T-helper 1 cell treated with Interleukin-12 subunit alpha and Interleukin-12 subunit beta and Interleukin-4 antibody, amounts not matched to agents 30 μg/mL and 1 μg/mL, for 36 hours (primary cell): ENCODE measurements around the gene SMC1A.
"Not testable (repeated sequence)": the region's sequence is repeated elsewhere in the genome, so short reads cannot be mapped to it uniquely, and the experiment has no call there.

Experiments
- H3K27ac Mint-ChIP-seq: one replicate; pipeline ENCODE4 v1.8.0; 2021; ENCODE audit warnings: mild to moderate bottlenecking, mixed read lengths
- H3K27me3 Mint-ChIP-seq: one replicate; pipeline ENCODE4 v1.8.0; 2021; ENCODE audit warnings: low read depth, mixed read lengths
- H3K36me3 Mint-ChIP-seq: one replicate; pipeline ENCODE4 v1.8.0; 2021; ENCODE audit warnings: low read depth, mixed read lengths
- H3K4me1 Mint-ChIP-seq: one replicate; pipeline ENCODE4 v1.8.0; 2021; ENCODE audit warnings: low read depth, mixed read lengths
- H3K4me3 Mint-ChIP-seq: one replicate; pipeline ENCODE4 v1.8.0; 2021; ENCODE audit warnings: mild to moderate bottlenecking, moderate library complexity, mixed read lengths
- H3K9me3 Mint-ChIP-seq: one replicate; pipeline ENCODE4 v1.8.0; 2021; ENCODE audit warnings: mixed read lengths

SMC1A gene

GRCh38 chrX:53383376-53384076 is 38.9 kb downstream of the SMC1A start:
- H3K36me3 Mint-ChIP-seq: peaks cover 16% of the 10 kb centered on the region
- H3K4me1 Mint-ChIP-seq: no peaks in the 10 kb centered on the region
- no peaks in the 10 kb centered on the region for H3K27me3 Mint-ChIP-seq
- H3K27ac Mint-ChIP-seq: no peak overlapping the region
- no peak overlapping the region for H3K4me3 Mint-ChIP-seq
- H3K9me3 Mint-ChIP-seq: no peaks in the 10 kb centered on the region

GRCh38 chrX:53379747-53380146 is 42.7 kb downstream of the SMC1A start:
- Mint-ChIP-seq H3K27ac (no peak overlapping the region), H3K27me3 (no peaks in the 10 kb centered on the region), H3K4me1 (no peaks in the 10 kb centered on the region), H3K9me3 (no peaks in the 10 kb centered on the region), H3K4me3 (no peak overlapping the region), H3K36me3 (peaks cover 23% of the 10 kb centered on the region)

GRCh38 chrX:53379008-53379710 is 43.3 kb downstream of the SMC1A start:
- Mint-ChIP-seq H3K9me3 (no peaks in the 10 kb centered on the region), H3K36me3 (peaks cover 29% of the 10 kb centered on the region), H3K4me1 (no peaks in the 10 kb centered on the region), H3K27ac (no peak overlapping the region), H3K4me3 (no peak overlapping the region), H3K27me3 (no peaks in the 10 kb centered on the region)

GRCh38 chrX:53377464-53377863 is 45.0 kb downstream of the SMC1A start:
- Mint-ChIP-seq H3K36me3 (peaks cover 24% of the 10 kb centered on the region), H3K4me3 (no peak overlapping the region)

GRCh38 chrX:53376888-53377287 is 45.6 kb downstream of the SMC1A start:
- no peak overlapping the region for H3K4me3 Mint-ChIP-seq
- H3K27me3 Mint-ChIP-seq: no peaks in the 10 kb centered on the region
- no peak overlapping the region for H3K27ac Mint-ChIP-seq
- peaks cover 3% of the 10 kb centered on the region for H3K4me1 Mint-ChIP-seq
- H3K9me3 Mint-ChIP-seq: no peaks in the 10 kb centered on the region
- peaks cover 24% of the 10 kb centered on the region for H3K36me3 Mint-ChIP-seq

More at GRCh38 chrX:53377464-53377863, 45.0 kb downstream of the SMC1A start:
- Mint-ChIP-seq H3K9me3 (no peaks in the 10 kb centered on the region), H3K27ac (no peak overlapping the region), H3K4me1 (peaks cover 3% of the 10 kb centered on the region), H3K27me3 (no peaks in the 10 kb centered on the region)

GRCh38 chrX:53374923-53375322 is 47.5 kb downstream of the SMC1A start:
- Mint-ChIP-seq H3K4me3 (no peak overlapping the region), H3K27me3 (no peaks in the 10 kb centered on the region), H3K4me1 (peaks cover 3% of the 10 kb centered on the region), H3K36me3 (peaks cover 16% of the 10 kb centered on the region), H3K27ac (no peak overlapping the region), H3K9me3 (no peaks in the 10 kb centered on the region)

GRCh38 chrX:53374222-53374820 is 48.1 kb downstream of the SMC1A start:
- Mint-ChIP-seq H3K9me3 (no peaks in the 10 kb centered on the region), H3K27ac (no peak overlapping the region), H3K4me3 (no peak overlapping the region), H3K4me1 (peaks cover 3% of the 10 kb centered on the region), H3K27me3 (no peaks in the 10 kb centered on the region), H3K36me3 (peaks cover 16% of the 10 kb centered on the region)

GRCh38 chrX:53373307-53373706 is 49.1 kb downstream of the SMC1A start:
- H3K27me3 Mint-ChIP-seq: no peaks in the 10 kb centered on the region
- no peak overlapping the region for H3K27ac Mint-ChIP-seq
- peaks cover 15% of the 10 kb centered on the region for H3K36me3 Mint-ChIP-seq
- peaks cover 3% of the 10 kb centered on the region for H3K4me1 Mint-ChIP-seq
- no peak overlapping the region for H3K4me3 Mint-ChIP-seq
- H3K9me3 Mint-ChIP-seq: no peaks in the 10 kb centered on the region

- H3K36me3 Mint-ChIP-seq, H3K9me3 Mint-ChIP-seq, H3K4me3 Mint-ChIP-seq, H3K27me3 Mint-ChIP-seq, H3K4me1 Mint-ChIP-seq, H3K27ac Mint-ChIP-seq: not testable (repeated sequence)
Observed at GRCh38 chrX:53366454-53366853, 56.0 kb downstream of the SMC1A start.

- H3K9me3 Mint-ChIP-seq: no peaks in the 10 kb centered on the region
- H3K4me1 Mint-ChIP-seq: no peaks in the 10 kb centered on the region
- H3K4me3 Mint-ChIP-seq: no peak overlapping the region
- no peaks in the 10 kb centered on the region for H3K27me3 Mint-ChIP-seq
- H3K36me3 Mint-ChIP-seq: no peaks in the 10 kb centered on the region
- no peak overlapping the region for H3K27ac Mint-ChIP-seq
Observed at GRCh38 chrX:53362449-53362848, 60.0 kb downstream of the SMC1A start.

- H3K36me3 Mint-ChIP-seq: no peaks in the 10 kb centered on the region
- H3K27me3 Mint-ChIP-seq: no peaks in the 10 kb centered on the region
- no peak overlapping the region for H3K27ac Mint-ChIP-seq
- H3K9me3 Mint-ChIP-seq: no peaks in the 10 kb centered on the region
- no peaks in the 10 kb centered on the region for H3K4me1 Mint-ChIP-seq
- H3K4me3 Mint-ChIP-seq: no peak overlapping the region
Observed at GRCh38 chrX:53357799-53358530, 64.5 kb downstream of the SMC1A start.

GRCh38 chrX:53356186-53356585 is 66.3 kb downstream of the SMC1A start:
- H3K27me3 Mint-ChIP-seq: no peaks in the 10 kb centered on the region

GRCh38 chrX:53354669-53355068 is 67.8 kb downstream of the SMC1A start:
- Mint-ChIP-seq H3K27ac (no peak overlapping the region), H3K4me1 (no peaks in the 10 kb centered on the region), H3K4me3 (no peak overlapping the region), H3K36me3 (no peaks in the 10 kb centered on the region), H3K9me3 (no peaks in the 10 kb centered on the region), H3K27me3 (no peaks in the 10 kb centered on the region)

More at GRCh38 chrX:53356186-53356585, 66.3 kb downstream of the SMC1A start:
- Mint-ChIP-seq H3K9me3 (no peaks in the 10 kb centered on the region), H3K27ac (no peak overlapping the region), H3K4me1 (no peaks in the 10 kb centered on the region), H3K4me3 (no peak overlapping the region), H3K36me3 (no peaks in the 10 kb centered on the region)

- H3K36me3 Mint-ChIP-seq: no peaks in the 10 kb centered on the region
- peaks cover 3% of the 10 kb centered on the region for H3K27me3 Mint-ChIP-seq
- H3K9me3 Mint-ChIP-seq: no peaks in the 10 kb centered on the region
- H3K27ac Mint-ChIP-seq: no peak overlapping the region
- H3K4me1 Mint-ChIP-seq: no peaks in the 10 kb centered on the region
- H3K4me3 Mint-ChIP-seq: no peak overlapping the region
Observed at GRCh38 chrX:53347948-53348347, 74.5 kb downstream of the SMC1A start.
